NCI-H2029 (cell line): ENCODE measurements around the gene CABLES2.

ENCODE experiments used
- DNase-seq: peaks from one replicate; lab custom pipeline; 2025; lab: John Stamatoyannopoulos, UW

The CABLES2 gene

GRCh38 chr20:62417981-62418708 lies 11.1 kb upstream of the CABLES2 start:
- DNase-seq = no peak

DNA sequence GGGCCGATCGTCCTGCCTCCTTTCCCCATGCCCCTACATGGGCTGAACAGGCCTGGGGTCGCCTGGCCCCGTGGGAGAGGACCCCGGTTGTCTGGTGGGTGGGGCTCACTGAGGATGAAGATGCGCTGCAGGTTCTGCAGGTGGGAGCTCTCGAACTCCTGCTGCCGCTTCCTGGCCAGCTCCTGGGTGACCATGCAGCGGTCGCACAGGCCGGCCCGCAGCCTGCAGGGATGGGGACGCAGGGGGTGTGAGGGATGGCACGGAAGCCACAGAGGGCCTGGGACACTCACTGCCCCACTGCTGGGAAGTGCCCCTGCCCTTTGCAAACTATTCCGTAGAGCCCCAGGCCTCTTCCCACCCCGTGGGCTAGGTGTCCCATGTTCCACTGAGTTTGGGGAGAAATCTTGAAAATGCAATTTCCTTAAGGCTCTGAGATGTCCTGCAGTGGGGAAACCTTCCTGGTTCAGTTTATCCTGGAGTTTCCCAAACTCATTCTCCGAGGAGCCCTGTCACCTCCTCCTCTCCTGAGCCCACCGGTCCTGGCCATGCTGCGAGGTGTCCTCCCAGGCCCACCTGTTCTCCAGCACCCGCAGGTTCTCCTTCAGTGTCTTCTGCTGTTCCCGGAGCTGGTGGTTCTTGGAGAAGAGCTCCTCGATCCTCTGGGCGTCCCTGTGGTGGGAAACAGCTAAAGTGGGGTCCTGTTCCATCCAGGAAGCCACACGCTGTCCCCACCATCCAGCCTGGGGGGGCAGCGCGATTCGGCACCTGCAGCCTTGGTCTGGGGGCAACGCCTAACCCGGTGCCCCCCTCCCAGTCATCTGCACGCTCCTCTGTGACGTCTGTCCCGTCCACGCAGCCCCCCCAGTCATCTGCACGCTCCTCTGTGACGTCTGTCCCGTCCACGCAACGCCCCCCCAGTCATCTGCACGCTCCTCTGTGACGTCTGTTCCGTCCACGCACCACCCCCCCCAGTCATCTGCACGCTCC lies 9.9 kb upstream of the CABLES2 start:
- DNase-seq = no peak

GRCh38 chr20:62415354-62416111 lies 8.4 kb upstream of the CABLES2 start:
- DNase-seq = no peak

DNA sequence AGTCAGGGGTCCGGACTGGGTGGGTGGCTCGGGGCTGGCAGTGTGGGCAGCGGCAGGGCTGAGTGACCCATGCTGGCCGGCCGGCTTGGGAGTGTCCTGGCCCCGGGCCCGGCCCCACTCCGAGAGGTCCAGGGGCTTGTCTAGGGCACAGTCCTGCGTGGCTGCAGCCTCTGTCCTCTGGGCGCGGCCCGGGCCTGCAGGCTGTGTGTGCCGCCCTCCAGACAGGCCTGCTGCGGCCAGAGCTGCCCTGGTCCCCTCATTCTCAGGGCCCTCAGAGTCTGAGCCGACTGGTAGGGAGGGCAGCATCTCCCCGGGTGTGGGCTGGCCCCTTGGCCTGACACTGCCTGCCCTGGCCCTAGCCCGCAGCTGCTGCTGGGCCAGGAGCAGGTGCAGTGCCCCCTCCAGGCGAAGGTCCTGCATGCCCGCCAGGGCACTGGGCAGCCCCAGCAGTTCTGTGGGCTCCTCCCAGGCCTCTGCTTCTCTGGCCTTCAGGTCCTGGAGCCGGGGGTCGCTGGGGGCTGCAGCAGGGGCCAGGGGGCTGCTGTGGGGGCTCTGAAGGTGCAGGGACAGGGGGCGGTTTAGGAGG lies 6.9 kb upstream of the CABLES2 start:
- no peak for DNase-seq

GRCh38 chr20:62413025-62413570 lies 6.0 kb upstream of the CABLES2 start:
- no peak for DNase-seq

GRCh38 chr20:62412194-62413024 lies 5.3 kb upstream of the CABLES2 start:
- no peak for DNase-seq

- DNase-seq = no peak
Measured at GRCh38 chr20:62411479-62412193, 4.6 kb upstream of the CABLES2 start.

- no peak for DNase-seq
Measured at GRCh38 chr20:62410746-62411478, 3.8 kb upstream of the CABLES2 start.

GRCh38 chr20:62409931-62410745 lies 3.1 kb upstream of the CABLES2 start:
- peak; percentile 89 for DNase-seq

DNA sequence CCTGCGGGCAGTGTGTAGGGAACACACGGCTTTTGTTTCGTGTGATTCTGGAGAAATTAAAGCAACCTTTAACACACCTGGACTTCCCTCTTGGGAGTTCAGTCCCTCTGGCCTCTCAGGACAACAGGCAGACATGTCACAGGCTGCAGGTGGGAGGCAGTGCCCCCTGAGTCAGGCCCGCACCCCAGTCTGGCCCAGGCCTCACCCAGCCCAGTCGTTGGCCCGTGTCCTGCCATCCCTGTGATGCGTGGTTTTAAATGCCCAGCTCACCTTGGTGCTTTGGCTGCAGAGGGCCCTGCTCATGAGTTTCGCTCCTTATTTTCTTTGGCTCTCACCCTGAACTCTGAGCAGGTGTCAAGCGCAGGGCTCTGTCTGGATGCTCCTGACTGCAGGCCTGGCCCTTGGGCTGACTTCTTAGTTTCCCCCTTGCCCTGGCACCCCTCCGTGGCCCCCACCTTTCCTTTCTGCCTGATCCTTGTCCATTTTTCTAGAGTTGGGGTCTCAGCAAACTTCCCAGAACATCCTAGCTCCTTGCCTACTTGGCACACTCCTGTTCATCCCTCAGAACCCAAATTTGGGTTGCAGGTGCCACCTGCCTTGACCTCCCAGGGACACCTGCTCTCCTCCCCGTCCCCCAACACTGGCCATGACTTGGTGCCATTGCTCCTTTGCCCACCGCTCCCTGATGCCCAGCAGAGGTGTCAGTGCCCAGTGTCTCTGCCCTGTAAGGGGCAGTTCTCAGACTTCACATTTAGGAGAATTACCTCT lies 2.2 kb upstream of the CABLES2 start:
- no peak for DNase-seq

GRCh38 chr20:62408640-62409039 lies 1.6 kb upstream of the CABLES2 start:
- no peak for DNase-seq

DNA sequence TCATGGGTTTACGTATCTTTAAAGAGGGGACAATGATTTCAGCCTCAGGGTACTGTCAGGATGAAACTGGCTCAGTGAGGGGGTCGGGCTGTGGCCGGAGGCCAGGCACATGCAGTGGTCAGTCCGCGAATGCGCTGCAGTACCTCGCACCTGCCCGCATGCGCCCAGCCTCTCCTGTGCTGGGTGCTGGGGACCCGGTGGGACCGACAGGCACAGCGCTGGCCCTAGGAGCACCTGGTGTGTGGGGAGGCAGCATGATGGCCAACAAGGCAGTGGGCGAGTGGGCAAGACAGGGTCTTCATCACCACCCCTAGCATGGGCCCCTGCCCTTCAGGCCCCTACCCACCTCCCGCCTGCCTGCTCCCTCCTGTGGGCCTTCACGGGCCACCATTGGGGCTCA lies 970 bp upstream of the CABLES2 start:
- DNase-seq = no peak

DNA sequence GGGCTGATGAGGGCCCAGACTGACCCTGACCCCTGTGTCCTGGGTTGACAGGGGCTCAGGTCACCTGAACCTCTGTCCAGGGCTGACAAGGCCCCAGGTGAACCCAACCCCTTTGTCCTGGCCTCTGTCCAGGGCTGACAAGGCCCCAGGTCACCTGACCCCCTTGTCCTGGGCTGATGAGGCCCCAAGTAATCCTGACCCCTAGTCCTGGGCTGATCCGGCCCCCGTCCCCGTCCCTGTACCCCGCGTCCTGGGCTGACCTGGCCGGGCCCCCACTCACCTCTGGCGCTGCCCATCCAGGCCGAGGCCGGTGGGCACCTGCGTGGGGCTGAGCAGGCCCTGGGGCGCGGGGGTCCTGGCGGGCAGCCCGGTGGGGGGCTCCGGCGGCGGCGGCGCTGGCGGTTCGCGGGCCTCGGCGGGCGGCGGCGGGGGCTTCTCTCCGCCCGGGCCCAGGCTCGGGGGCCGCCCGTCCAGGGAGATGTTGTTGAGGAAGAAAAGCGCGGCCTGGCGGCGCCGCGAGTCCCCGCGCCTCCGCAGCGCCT lies 379 bp downstream of the CABLES2 start:
- no peak for DNase-seq

- DNase-seq = no peak
Measured at GRCh38 chr20:62405981-62406513, 1.0 kb downstream of the CABLES2 start.

- no peak for DNase-seq
Measured at GRCh38 chr20:62405108-62405980, 1.7 kb downstream of the CABLES2 start.

DNA sequence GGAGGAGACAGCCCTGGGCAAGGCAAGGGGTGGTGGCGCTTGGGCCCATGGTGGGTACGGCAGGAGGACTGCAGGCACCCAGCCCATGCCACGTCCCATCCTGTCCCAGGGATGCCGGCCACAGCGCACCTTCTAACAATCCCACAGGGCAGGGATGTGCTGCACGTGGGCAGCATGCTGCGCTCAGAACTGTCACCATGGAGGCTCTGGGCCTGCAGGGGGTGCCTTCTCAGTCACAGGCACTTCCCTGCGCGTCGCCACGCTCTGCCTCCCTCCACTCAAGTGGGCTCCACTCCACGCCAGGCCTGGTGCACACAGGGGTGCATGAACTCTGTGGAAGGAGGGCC lies 2.4 kb downstream of the CABLES2 start:
- no peak for DNase-seq
